Neural progenitor cell (in vitro differentiated cells): ENCODE measurements around the gene ITGA1. TPM values are rescaled to one million over a fixed set of nuclear protein-coding genes. Genes with fewer than 3 reads are reported as not detected.

Source experiments
- DNase-seq: peaks from one replicate; pipeline ENCODE4 v3.0.0-alpha.2; 2016; ENCODE audit warnings: low spot score
- H2AFZ ChIP-seq: fragments of 200-600 bp; sonication (generic); replicated peaks from 2 replicates; pipeline ENCODE4 v1.6.1; 2016; ENCODE audit warnings: antibody characterized with exemption
- H3F3A ChIP-seq: fragments of 200-600 bp; sonication (generic); 2 replicates; pipeline ENCODE4 v1.6.1; 2016; ENCODE audit warnings: antibody characterized with exemption, low read depth
- H3K27ac ChIP-seq: fragments of 200-600 bp; sonication (generic); 2 replicates; pipeline ENCODE4 v1.5.1; 2016; ENCODE audit warnings: mild to moderate bottlenecking
- H3K27me3 ChIP-seq: fragments of 200-600 bp; sonication (generic); 2 replicates; pipeline ENCODE4 v1.6.1; 2016; ENCODE audit warnings: mild to moderate bottlenecking, moderate library complexity
- H3K36me3 ChIP-seq: fragments of 200-600 bp; sonication (generic); 2 replicates; pipeline ENCODE4 v1.5.1; 2016
- H3K4me1 ChIP-seq: fragments of 200-600 bp; sonication (generic); 2 replicates; pipeline ENCODE4 v1.6.1; 2016; ENCODE audit warnings: mixed run types
- H3K4me2 ChIP-seq: fragments of 200-600 bp; sonication (generic); 2 replicates; pipeline ENCODE4 v1.6.1; 2016
- H3K4me3 ChIP-seq: fragments of 200-600 bp; sonication (generic); 2 replicates; pipeline ENCODE4 v1.5.1; 2016
- H3K79me2 ChIP-seq: fragments of 200-600 bp; sonication (generic); 2 replicates; pipeline ENCODE4 v1.6.1; 2016; ENCODE audit warnings: low read depth
- H3K9ac ChIP-seq: fragments of 200-600 bp; sonication (generic); 2 replicates; pipeline ENCODE4 v1.6.1; 2016
- H3K9me3 ChIP-seq: fragments of 200-600 bp; sonication (generic); 2 replicates; pipeline ENCODE4 v1.5.1; 2016; ENCODE audit warnings: low read depth
- H4K20me1 ChIP-seq: fragments of 200-600 bp; sonication (generic); 2 replicates; pipeline ENCODE4 v1.6.1; 2016; ENCODE audit warnings: low read depth
- H3K27ac Mint-ChIP-seq: 3 replicates; pipeline ENCODE4 v1.8.0; 2021; ENCODE audit warnings: mixed read lengths
- H3K27me3 Mint-ChIP-seq: 2 replicates; pipeline ENCODE4 v1.8.0; 2022; ENCODE audit warnings: low read depth, mild to moderate bottlenecking, inconsistent platforms, moderate library complexity, mixed read lengths; ENCODE audit not compliant: insufficient read depth
- H3K36me3 Mint-ChIP-seq: 3 replicates; pipeline ENCODE4 v1.8.0; 2021; ENCODE audit warnings: mixed read lengths
- H3K4me1 Mint-ChIP-seq: 3 replicates; pipeline ENCODE4 v1.8.0; 2021; ENCODE audit warnings: mixed read lengths
- H3K4me3 Mint-ChIP-seq: 3 replicates; pipeline ENCODE4 v1.8.0; 2021; ENCODE audit warnings: mild to moderate bottlenecking, moderate library complexity, mixed read lengths
- H3K9me3 Mint-ChIP-seq: 3 replicates; pipeline ENCODE4 v1.8.0; 2020; ENCODE audit warnings: mixed read lengths
- EZH2 ChIP-seq: fragments of 200-600 bp; sonication (generic); IDR thresholded peaks from 2 replicates; pipeline ENCODE4 v1.6.1; 2017; ENCODE audit warnings: antibody characterized with exemption, mild to moderate bottlenecking, moderate library complexity
- EZH2phosphoT487 ChIP-seq: fragments of 200-600 bp; sonication (generic); IDR thresholded peaks from 2 replicates; pipeline ENCODE4 v1.6.1; 2017; ENCODE audit warnings: antibody characterized with exemption
- total RNA-seq: library from RNA; depleted of rRNA; stranded (reverse); fragments of >200 nt; gene quantifications from 2 replicates; pipeline ENCODE4 v1.2.3, GENCODE V29; 2015; ENCODE audit warnings: low replicate concordance
- TF ChIP-seq, protein P1 (sequence below): fragments of 200-600 bp; sonication (generic); IDR thresholded peaks from 2 replicates; pipeline ENCODE4 v1.5.1; 2017; ENCODE audit warnings: antibody characterized with exemption, mild to moderate bottlenecking

Gene ITGA1
- total RNA-seq, 1 donor from 2014 or later, result 2.2 TPM

DNA sequence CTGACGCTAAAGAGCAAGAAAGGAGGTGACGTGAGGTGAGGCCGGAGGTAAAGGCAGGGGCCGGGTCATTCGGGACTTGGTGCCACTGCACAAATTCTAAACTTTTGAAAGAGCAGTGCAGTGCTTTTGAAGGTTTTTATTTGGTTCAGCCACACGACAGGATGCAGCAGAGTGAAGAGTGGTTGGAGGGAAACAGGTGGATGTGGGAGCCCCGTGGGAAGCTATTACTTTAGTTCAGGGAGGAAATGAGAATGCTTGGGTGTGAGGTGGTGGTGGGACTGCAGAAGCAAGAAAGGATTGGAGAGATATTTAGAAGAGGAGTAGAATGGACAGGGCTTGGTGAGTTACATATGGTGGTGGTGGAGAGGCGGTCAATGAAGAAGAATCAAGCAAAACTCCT is 136.7 kb downstream of the ITGA1 start:
- Histone ChIP-seq H3K27ac (no peak overlapping the region), H3K9ac (no peak overlapping the region), H3K79me2 (no peaks in the 10 kb centered on the region), H4K20me1 (no peaks in the 10 kb centered on the region), H3K4me2 (no peak overlapping the region), H3K36me3 (no peaks in the 10 kb centered on the region), H2AFZ (no peak overlapping the region), H3K9me3 (no peaks in the 10 kb centered on the region), H3K27me3 (no peaks in the 10 kb centered on the region), H3K4me1 (no peaks in the 10 kb centered on the region), H3F3A (no peaks in the 10 kb centered on the region), H3K4me3 (no peak overlapping the region)
- H3K4me3 Mint-ChIP-seq, result no peak overlapping the region
- H3K4me1 Mint-ChIP-seq, result peaks cover 8% of the 10 kb centered on the region
- DNase-seq, result no peak
- TF ChIP-seq, protein P1, sequence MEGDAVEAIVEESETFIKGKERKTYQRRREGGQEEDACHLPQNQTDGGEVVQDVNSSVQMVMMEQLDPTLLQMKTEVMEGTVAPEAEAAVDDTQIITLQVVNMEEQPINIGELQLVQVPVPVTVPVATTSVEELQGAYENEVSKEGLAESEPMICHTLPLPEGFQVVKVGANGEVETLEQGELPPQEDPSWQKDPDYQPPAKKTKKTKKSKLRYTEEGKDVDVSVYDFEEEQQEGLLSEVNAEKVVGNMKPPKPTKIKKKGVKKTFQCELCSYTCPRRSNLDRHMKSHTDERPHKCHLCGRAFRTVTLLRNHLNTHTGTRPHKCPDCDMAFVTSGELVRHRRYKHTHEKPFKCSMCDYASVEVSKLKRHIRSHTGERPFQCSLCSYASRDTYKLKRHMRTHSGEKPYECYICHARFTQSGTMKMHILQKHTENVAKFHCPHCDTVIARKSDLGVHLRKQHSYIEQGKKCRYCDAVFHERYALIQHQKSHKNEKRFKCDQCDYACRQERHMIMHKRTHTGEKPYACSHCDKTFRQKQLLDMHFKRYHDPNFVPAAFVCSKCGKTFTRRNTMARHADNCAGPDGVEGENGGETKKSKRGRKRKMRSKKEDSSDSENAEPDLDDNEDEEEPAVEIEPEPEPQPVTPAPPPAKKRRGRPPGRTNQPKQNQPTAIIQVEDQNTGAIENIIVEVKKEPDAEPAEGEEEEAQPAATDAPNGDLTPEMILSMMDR, result no peak
- TF ChIP-seq EZH2phosphoT487 (no peak), EZH2 (no peak)
- no peak overlapping the region for H3K27ac Mint-ChIP-seq
- H3K36me3 Mint-ChIP-seq, result no peaks in the 10 kb centered on the region
- H3K27me3 Mint-ChIP-seq, result peaks cover 2% of the 10 kb centered on the region
- H3K9me3 Mint-ChIP-seq, result no peaks in the 10 kb centered on the region

DNA sequence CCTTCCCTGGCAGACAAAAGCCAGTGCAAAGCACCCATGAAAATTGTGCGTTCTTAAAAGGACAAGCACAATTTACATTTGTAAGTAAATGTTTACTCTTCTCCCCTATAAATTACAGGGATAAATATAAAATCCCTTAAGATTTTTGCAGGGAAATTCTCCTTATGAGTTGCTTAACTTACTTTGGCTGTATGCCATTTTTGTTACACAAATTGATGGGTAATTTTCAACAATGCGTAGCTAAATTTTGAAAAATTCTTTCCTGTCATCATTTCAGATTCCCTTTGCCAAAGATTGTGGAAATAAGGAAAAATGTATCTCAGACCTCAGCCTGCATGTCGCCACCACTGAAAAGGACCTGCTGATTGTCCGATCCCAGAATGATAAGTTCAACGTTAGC is 137.3 kb downstream of the ITGA1 start:
- Histone ChIP-seq H3K4me1 (no peaks in the 10 kb centered on the region), H3K27ac (no peak overlapping the region), H3K9ac (no peak overlapping the region), H3K27me3 (no peaks in the 10 kb centered on the region), H3K9me3 (no peaks in the 10 kb centered on the region), H3F3A (no peaks in the 10 kb centered on the region), H4K20me1 (no peaks in the 10 kb centered on the region), H3K4me2 (no peak overlapping the region), H3K4me3 (no peak overlapping the region), H3K36me3 (no peaks in the 10 kb centered on the region), H2AFZ (no peak overlapping the region), H3K79me2 (no peaks in the 10 kb centered on the region)
- no peak overlapping the region for H3K4me3 Mint-ChIP-seq
- TF ChIP-seq EZH2, result no peak
- TF ChIP-seq EZH2phosphoT487, result no peak
- TF ChIP-seq, protein P1, result no peak
- no peaks in the 10 kb centered on the region for H3K36me3 Mint-ChIP-seq
- peaks cover 2% of the 10 kb centered on the region for H3K27me3 Mint-ChIP-seq
- no peak for DNase-seq
- H3K9me3 Mint-ChIP-seq, result no peaks in the 10 kb centered on the region
- H3K4me1 Mint-ChIP-seq, result peaks cover 8% of the 10 kb centered on the region
- H3K27ac Mint-ChIP-seq, result no peak overlapping the region

DNA sequence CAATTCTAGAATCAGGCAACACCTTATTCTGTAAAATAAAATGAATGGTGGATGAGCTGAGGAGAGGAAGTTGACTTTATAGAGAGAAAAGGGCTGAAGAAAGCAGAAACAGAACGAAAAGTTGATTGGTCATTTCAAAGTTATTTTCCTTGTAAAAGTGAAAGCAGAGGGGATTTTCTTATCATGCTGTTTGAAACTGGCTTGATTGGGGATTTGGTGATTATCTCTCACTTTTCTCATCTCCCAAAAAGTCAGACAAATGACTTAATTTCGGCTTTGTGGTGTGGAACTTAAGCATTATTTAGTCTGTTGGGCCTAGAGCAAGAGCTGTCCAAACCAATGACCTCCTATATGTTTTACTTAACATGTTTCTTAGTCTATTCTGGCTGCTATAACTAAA is 141.0 kb downstream of the ITGA1 start:
- no peaks in the 10 kb centered on the region for H3K27me3 ChIP-seq
- no peaks in the 10 kb centered on the region for H3F3A ChIP-seq
- H4K20me1 ChIP-seq, result no peaks in the 10 kb centered on the region
- no peak overlapping the region for H2AFZ ChIP-seq
- Mint-ChIP-seq H3K4me3 (no peak overlapping the region), H3K27ac (no peak overlapping the region), H3K36me3 (no peaks in the 10 kb centered on the region), H3K4me1 (no peaks in the 10 kb centered on the region), H3K9me3 (no peaks in the 10 kb centered on the region), H3K27me3 (peaks cover 2% of the 10 kb centered on the region)
- no peak overlapping the region for H3K9ac ChIP-seq
- H3K79me2 ChIP-seq, result no peaks in the 10 kb centered on the region
- TF ChIP-seq, protein P1, result no peak
- TF ChIP-seq EZH2phosphoT487 (no peak), EZH2 (no peak)
- H3K4me2 ChIP-seq, result no peak overlapping the region
- DNase-seq, result no peak
- no peak overlapping the region for H3K4me3 ChIP-seq
- no peak overlapping the region for H3K27ac ChIP-seq
- H3K9me3 ChIP-seq, result no peaks in the 10 kb centered on the region
- no peaks in the 10 kb centered on the region for H3K36me3 ChIP-seq
- H3K4me1 ChIP-seq, result no peaks in the 10 kb centered on the region
